ENCODE data around the gene ANKRD10. TPM values are rescaled to one million over a fixed set of nuclear protein-coding genes. Genes with fewer than 3 reads are reported as not detected.

Gene ANKRD10
- total and polyA plus RNA-seq, 10 of the 15 experiments (the other 5 are each of a cell fraction or from before 2014, with no cell fraction given): 47.1 to 199 (median 97.2) TPM

DNA sequence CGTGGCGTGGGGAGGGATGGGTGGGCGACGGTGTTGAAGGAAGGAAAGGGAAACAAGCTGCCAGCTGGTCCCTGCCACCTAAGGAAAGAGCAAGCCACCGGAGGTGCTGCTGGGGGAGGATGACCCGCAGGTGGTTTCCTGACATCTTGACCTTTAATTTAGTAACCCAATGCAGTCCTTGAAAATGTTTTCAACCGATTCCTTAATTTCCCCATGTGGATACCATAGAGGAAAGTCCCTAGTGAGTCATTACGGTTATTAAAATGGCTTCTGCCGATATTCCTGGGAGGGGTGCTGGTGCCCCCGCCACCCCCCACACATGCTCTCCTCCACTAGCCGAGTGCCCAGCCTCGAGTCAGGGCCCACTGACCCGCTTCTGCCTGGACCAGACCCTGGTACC is 6.3 kb upstream of the ANKRD10 start (continued):
- TF ChIP-seq, protein P1, sequence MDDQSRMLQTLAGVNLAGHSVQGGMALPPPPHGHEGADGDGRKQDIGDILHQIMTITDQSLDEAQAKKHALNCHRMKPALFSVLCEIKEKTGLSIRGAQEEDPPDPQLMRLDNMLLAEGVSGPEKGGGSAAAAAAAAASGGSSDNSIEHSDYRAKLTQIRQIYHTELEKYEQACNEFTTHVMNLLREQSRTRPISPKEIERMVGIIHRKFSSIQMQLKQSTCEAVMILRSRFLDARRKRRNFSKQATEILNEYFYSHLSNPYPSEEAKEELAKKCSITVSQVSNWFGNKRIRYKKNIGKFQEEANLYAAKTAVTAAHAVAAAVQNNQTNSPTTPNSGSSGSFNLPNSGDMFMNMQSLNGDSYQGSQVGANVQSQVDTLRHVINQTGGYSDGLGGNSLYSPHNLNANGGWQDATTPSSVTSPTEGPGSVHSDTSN (IDR thresholded peaks at IDR 0.05; ENCODE audit: insufficient replicate concordance, low read depth, low read length): no peak
- TF ChIP-seq SUZ12 (IDR thresholded peaks at IDR 0.05; ENCODE audit: unreplicated experiment): no peak
- TF ChIP-seq, protein P2, sequence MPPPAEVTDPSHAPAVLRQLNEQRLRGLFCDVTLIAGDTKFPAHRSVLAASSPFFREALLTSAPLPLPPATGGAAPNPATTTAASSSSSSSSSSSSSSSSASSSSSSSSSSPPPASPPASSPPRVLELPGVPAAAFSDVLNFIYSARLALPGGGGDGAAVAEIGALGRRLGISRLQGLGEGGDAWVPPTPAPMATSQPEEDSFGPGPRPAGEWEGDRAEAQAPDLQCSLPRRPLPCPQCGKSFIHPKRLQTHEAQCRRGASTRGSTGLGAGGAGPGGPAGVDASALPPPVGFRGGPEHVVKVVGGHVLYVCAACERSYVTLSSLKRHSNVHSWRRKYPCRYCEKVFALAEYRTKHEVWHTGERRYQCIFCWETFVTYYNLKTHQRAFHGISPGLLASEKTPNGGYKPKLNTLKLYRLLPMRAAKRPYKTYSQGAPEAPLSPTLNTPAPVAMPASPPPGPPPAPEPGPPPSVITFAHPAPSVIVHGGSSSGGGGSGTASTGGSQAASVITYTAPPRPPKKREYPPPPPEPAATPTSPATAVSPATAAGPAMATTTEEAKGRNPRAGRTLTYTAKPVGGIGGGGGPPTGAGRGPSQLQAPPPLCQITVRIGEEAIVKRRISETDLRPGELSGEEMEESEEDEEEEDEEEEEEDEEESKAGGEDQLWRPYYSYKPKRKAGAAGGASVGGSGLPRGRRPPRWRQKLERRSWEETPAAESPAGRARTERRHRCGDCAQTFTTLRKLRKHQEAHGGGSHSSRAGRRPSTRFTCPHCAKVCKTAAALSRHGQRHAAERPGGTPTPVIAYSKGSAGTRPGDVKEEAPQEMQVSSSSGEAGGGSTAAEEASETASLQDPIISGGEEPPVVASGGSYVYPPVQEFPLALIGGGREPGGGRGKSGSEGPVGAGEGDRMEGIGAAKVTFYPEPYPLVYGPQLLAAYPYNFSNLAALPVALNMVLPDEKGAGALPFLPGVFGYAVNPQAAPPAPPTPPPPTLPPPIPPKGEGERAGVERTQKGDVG (CRISPR knock-in tag; IDR thresholded peaks at IDR 0.05): no peak
- no peak for TF ChIP-seq CEBPB (IDR thresholded peaks at IDR 0.05; ENCODE audit: borderline replicate concordance in 1 of 2, low read depth in 2 of 2, low read length in 2 of 2)
- TF ChIP-seq DPF2 (IDR thresholded peaks at IDR 0.05): peak; percentile 82; the same call in 1 of the 2 replicates
- no peak for TF ChIP-seq ESRRA (IDR thresholded peaks at IDR 0.05; ENCODE audit: low read length)
- no peak for TF ChIP-seq NFXL1 (IDR thresholded peaks at IDR 0.05; ENCODE audit: borderline replicate concordance)
- peak; percentile 96 for TF ChIP-seq NR2F1 (conservative IDR thresholded peaks at IDR 0.05)
- TF ChIP-seq, protein P3, sequence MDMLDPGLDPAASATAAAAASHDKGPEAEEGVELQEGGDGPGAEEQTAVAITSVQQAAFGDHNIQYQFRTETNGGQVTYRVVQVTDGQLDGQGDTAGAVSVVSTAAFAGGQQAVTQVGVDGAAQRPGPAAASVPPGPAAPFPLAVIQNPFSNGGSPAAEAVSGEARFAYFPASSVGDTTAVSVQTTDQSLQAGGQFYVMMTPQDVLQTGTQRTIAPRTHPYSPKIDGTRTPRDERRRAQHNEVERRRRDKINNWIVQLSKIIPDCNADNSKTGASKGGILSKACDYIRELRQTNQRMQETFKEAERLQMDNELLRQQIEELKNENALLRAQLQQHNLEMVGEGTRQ (IDR thresholded peaks at IDR 0.05; ENCODE audit: borderline replicate concordance, low read depth, low read length): no peak
- no peak for TF ChIP-seq SIN3A (IDR thresholded peaks at IDR 0.05; ENCODE audit: low read depth, low read length)
- TF ChIP-seq, protein P4, sequence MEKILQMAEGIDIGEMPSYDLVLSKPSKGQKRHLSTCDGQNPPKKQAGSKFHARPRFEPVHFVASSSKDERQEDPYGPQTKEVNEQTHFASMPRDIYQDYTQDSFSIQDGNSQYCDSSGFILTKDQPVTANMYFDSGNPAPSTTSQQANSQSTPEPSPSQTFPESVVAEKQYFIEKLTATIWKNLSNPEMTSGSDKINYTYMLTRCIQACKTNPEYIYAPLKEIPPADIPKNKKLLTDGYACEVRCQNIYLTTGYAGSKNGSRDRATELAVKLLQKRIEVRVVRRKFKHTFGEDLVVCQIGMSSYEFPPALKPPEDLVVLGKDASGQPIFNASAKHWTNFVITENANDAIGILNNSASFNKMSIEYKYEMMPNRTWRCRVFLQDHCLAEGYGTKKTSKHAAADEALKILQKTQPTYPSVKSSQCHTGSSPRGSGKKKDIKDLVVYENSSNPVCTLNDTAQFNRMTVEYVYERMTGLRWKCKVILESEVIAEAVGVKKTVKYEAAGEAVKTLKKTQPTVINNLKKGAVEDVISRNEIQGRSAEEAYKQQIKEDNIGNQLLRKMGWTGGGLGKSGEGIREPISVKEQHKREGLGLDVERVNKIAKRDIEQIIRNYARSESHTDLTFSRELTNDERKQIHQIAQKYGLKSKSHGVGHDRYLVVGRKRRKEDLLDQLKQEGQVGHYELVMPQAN (conservative IDR thresholded peaks at IDR 0.05): no peak
- no peak for TF ChIP-seq NBN (IDR thresholded peaks at IDR 0.05)
- no peak for TF ChIP-seq POU2F2 (IDR thresholded peaks at IDR 0.05; ENCODE audit: borderline replicate concordance, low read depth, low read length)
- no peak for TF ChIP-seq ZSCAN29 (IDR thresholded peaks at IDR 0.05)
- TF ChIP-seq BCL11A (IDR thresholded peaks at IDR 0.05; ENCODE audit: low read depth, low read length): peak; percentile 60; the same call in 1 of the 2 replicates
- TF ChIP-seq, protein P5, sequence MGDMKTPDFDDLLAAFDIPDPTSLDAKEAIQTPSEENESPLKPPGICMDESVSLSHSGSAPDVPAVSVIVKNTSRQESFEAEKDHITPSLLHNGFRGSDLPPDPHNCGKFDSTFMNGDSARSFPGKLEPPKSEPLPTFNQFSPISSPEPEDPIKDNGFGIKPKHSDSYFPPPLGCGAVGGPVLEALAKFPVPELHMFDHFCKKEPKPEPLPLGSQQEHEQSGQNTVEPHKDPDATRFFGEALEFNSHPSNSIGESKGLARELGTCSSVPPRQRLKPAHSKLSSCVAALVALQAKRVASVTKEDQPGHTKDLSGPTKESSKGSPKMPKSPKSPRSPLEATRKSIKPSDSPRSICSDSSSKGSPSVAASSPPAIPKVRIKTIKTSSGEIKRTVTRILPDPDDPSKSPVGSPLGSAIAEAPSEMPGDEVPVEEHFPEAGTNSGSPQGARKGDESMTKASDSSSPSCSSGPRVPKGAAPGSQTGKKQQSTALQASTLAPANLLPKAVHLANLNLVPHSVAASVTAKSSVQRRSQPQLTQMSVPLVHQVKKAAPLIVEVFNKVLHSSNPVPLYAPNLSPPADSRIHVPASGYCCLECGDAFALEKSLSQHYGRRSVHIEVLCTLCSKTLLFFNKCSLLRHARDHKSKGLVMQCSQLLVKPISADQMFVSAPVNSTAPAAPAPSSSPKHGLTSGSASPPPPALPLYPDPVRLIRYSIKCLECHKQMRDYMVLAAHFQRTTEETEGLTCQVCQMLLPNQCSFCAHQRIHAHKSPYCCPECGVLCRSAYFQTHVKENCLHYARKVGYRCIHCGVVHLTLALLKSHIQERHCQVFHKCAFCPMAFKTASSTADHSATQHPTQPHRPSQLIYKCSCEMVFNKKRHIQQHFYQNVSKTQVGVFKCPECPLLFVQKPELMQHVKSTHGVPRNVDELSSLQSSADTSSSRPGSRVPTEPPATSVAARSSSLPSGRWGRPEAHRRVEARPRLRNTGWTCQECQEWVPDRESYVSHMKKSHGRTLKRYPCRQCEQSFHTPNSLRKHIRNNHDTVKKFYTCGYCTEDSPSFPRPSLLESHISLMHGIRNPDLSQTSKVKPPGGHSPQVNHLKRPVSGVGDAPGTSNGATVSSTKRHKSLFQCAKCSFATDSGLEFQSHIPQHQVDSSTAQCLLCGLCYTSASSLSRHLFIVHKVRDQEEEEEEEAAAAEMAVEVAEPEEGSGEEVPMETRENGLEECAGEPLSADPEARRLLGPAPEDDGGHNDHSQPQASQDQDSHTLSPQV (IDR thresholded peaks at IDR 0.05): no peak
- no peak for TF ChIP-seq ZNF622 (IDR thresholded peaks at IDR 0.05)
- TF ChIP-seq TCF12 (IDR thresholded peaks at IDR 0.05; ENCODE audit: low read depth, low read length): peak; percentile 84
